AG09319 (cell line): ENCODE measurements around the gene INTS12.

Source experiments
- DNase-seq: peaks from one replicate; pipeline ENCODE4 v3.0.0-alpha.2; 2010; ENCODE audit warnings: low read depth; ENCODE audit errors: extremely low read depth
- TF ChIP-seq, protein P1 (sequence below): IDR thresholded peaks from 2 replicates; pipeline ENCODE4 v1.5.1; 2011; ENCODE audit warnings: low read depth, mild to moderate bottlenecking, inconsistent platforms, low read length, moderate library complexity

Gene INTS12

DNA sequence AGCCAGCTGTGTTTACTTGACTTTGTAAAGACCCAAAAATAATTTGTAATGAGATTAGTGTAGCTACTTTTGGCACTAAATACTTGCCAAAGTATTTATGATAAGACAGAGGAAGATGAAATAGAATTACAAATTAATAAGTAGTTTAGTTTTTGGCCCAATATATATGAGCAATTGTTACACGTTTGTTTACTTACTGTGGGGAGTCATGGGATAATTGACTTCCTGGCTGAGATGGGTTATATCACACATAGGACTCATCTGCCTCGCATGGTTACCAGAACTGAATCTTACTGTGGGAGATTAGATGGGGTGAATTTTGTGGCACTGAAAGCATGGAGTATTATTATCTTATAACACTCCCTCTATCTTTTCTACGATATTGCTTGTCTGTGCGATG, 66.6 kb downstream of the INTS12 start:
- TF ChIP-seq, protein P1, sequence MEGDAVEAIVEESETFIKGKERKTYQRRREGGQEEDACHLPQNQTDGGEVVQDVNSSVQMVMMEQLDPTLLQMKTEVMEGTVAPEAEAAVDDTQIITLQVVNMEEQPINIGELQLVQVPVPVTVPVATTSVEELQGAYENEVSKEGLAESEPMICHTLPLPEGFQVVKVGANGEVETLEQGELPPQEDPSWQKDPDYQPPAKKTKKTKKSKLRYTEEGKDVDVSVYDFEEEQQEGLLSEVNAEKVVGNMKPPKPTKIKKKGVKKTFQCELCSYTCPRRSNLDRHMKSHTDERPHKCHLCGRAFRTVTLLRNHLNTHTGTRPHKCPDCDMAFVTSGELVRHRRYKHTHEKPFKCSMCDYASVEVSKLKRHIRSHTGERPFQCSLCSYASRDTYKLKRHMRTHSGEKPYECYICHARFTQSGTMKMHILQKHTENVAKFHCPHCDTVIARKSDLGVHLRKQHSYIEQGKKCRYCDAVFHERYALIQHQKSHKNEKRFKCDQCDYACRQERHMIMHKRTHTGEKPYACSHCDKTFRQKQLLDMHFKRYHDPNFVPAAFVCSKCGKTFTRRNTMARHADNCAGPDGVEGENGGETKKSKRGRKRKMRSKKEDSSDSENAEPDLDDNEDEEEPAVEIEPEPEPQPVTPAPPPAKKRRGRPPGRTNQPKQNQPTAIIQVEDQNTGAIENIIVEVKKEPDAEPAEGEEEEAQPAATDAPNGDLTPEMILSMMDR = no peak
- DNase-seq = no peak

DNA sequence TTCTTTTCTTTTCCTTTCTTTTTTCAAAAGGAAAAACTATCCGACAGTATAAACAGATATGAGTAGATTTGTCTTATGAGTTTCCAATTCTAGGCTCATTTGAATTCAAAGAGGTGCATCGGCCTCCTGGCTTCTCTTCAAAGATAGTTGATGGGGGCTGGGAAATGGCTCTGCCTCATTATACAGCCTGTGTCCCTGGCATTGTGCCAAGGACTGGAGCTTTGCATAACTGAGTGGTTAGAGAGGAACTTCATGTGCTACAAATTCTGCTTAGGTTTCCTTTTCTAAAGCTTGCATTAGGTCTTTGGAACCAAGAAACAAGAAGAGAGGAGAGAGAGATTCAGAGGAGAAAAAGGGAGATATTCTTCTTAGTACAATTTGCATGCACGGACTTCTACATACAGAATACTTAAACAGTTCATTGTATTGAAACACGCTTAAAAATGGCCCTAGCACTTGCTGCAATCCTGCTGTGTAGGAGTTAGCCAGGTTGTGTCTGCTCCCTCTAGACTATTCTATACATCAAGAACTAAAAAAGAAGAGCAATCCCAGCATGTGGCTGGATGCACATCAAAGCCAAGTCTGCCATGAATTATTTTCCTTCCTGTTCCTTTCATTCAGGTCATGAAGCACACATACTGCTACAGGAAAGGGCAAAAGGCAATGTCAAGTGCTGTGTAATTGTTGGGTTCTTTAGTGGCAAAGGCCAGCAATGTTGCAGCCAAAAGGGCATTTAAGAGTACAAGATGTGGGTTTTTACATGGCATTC, 70.9 kb downstream of the INTS12 start:
- TF ChIP-seq, protein P1 = no peak
- no peak for DNase-seq

DNA sequence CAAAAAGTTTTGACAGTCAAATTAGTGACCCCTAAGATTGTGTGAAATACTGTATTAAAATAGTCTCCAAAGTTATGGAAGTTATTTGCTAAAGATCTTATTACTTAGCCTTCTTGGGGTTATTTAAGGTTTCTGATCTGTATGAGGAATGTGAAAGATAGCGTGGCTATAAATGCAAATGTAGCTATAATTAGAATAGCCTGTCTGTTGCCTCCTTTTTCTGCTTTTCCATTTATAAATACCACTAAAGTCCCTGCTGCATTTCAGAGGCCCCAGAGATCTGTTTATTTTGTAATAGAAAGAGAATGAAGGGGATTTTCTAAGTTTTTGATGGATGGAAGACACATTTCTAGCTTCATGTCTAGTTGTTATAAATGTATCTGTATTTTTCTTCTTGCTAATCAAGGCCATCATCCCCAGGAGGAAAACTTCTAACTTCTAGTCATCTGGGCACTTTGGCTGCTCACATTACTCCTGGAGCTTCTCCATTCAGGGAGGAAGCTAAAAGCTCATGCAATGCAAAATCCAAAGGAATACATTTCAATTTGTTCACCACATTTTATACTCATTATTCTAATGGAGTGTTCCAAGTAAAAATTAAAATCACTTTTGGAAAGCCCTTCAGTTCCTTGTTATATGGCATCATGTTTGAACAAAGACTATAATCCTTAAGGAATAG, 73.9 kb downstream of the INTS12 start:
- TF ChIP-seq, protein P1 = no peak
- no peak for DNase-seq

DNA sequence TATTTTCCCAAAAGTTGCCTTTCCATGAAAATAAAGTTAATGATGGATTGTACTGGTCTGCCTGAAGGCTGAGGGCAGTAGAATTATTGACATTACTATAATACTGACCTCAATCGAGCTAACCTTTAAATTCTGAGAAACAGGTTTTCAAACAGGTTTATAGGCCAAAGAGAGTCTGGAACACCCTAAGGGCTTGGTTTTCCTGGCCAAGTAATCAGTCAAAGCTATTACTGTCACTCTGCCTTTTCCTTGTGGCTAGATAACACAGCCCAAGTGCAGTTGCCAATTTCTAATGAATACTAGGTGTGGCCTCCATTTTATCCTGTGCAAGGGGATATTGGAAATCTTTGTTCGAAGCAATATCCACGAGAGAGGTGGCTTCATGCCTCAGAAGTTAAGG, 75.2 kb downstream of the INTS12 start:
- TF ChIP-seq, protein P1 = no peak
- no peak for DNase-seq
